NCI-H2196 treated with DMSO at 0.1 percent for 48 hours (cell line): Measurements from ENCODE around the gene TSHZ1.

Source experiments
- DNase-seq: peaks from one replicate; lab custom pipeline; 2025; ENCODE audit not compliant: unreplicated experiment; lab: John Stamatoyannopoulos, UW

Gene TSHZ1

DNA sequence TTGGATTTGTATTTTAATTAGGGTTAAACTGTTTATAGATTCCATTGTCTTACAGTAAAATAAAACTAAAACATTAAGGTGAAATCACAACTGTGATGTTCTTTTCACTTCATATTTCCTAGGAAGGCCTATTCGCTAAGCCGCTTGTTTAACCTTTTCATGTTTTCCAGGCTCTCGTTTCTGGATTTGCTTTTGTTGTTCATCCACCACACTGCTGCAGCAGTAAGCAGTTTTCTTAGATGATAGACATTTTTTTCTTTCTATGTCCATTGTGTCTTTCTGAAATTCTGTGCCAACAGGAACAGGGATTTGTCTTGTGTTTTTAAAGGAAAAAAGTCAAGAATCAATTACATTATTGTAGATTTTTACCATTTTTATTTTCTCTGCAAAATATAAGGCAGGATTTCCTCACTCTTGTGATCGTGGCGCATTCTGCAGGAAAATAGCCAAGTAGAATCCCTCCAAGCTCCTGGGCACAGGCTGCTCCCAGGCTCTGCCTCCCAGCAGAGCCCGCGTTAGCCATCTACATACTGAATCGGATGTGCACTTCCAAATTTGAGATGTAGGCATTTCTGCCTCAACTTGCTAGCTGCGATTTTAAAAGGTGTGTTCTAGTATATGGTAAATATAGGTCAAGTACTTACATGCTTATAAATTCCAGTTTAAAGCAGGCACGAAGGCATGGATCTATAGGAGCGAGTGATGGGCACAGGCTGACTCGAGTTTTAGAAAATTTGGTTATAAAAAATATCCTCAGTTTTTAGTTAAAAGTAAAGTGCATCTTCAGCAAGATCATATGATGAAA is 10.2 kb downstream of the TSHZ1 start:
- DNase-seq = no peak

DNA sequence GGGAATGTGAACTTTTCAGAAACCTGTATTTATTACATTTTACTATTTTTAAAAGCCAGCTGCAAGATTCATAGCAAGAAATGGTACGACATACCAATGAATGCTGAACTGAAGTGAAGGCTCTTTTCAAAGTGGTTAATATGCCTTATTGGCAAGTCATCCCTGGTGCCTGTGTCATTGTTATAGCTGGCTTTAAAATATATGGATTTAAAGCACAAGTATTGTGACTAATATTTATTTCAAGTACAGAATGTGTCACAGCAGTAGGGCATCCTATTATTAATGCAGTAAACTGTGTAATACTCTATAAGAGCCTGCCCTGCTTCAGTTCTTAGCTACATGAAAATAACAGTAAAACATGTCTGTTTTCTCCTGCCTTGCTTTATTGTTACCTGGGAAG is 10.8 kb downstream of the TSHZ1 start:
- DNase-seq = no peak

DNA sequence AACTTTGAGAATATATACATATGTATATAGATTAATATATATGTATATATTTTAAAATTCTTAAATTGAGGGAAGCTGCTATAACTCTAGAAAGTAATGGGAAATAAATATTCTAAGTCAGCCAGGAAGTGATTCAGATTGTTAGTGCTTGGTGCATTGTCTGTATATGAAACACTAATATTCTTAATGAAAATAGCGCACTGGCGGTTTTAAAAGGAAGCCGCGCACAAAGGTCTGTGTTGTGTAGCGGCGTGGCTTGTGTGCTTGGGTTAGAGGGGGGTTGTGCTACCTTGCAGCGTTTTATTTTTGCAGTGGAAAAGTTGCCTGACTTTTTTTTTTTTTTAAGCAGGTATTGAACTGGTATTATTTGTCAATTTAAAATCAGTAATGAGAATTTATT is 11.3 kb downstream of the TSHZ1 start:
- DNase-seq = no peak

DNA sequence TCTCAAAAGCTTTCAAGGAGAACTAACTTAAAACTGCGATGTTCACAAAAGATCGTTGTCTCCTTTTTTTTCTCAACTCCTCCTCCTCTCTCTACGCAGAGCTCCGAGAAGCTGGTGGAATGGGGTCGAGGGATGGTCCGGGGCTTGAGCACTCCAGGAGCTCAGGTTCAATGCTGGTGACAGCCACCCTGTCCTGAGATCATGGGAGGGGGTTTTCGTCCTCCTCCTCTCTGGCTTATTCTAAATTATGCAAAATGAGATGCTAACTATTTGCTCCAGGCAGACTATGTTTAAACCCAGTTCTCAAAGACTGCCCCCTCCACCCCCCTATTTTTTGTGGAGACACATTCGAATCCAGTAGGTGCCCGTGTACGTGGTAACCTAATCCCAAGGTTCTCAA is 11.8 kb downstream of the TSHZ1 start:
- no peak for DNase-seq

DNA sequence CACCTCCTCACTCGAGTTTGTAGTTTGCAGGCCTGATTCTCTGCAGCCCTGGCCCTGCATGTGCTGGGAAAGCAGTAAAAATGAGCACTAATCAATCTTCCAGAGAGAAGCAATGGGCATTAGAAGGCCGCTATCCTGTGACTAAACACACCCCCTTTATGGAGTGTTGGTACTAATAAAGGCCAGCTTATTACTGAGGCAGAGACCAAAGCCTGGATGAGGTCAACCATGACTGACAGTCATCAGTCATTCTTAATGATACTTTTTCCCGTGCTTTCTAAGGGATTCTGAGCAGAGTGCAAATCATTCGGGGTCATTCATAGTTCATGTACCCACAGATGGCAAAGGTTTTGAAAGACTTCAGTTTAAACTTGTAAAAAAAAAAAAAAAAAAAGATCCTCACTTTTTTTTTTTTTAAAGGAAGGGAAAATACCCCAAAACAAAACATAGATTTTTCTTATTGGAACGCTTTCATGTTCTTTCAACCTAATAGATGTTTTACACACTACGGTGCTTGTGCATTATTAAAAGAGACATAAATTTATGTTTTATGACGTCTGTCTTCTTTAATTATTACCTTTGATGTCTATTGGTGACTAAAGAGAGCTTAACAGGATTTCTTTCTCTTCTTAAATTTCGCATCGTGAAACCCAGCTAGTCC is 13.2 kb downstream of the TSHZ1 start:
- no peak for DNase-seq

DNA sequence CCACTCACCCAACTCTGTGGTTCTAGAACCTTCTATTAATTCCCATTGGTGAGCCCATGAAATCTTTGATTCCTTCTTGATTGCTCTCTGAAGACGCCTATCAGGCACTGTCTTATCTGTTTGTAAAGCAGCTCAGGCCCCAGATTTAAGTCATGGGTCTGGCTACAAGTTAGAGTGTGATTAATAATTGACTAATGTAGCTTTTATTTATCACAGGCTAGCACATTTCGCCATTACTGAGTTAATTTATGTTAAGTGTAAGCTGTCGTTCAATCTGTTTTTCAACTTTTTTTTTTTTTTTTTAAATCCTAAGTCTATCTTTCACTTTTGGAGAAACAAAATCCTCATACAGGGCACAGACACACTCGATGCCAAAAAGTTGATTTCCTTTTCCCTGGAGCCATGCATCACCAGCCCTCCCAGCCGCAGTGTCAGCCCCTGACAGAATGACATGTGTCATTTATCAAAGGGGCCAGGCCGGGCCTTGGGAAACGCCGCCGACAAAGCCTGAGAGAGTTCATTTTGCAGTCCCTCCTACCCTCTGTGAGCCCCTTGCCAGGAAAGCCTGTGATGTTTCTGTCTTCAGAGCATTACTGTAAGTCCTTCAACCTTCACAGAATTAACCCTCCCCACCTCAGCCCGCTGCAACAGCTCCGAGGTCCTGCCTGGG is 15.8 kb downstream of the TSHZ1 start:
- DNase-seq = no peak

DNA sequence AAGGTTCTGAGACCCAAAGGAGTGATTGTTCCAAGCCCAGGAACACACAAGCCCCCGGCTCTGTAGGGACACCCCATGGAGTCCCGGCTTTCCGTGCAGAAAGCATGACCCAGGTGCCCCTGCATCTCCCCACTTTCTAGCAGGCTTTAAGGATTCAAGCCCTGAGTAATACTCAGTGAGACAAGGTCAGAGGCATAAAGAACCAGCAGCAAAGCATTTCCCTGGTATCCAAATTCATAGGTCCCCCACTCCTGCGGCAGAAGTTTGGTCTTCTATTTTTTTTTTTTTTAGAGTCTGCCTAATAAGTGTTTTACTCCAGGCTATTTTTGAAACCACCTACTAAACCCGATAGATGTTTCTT is 16.3 kb downstream of the TSHZ1 start:
- no peak for DNase-seq

DNA sequence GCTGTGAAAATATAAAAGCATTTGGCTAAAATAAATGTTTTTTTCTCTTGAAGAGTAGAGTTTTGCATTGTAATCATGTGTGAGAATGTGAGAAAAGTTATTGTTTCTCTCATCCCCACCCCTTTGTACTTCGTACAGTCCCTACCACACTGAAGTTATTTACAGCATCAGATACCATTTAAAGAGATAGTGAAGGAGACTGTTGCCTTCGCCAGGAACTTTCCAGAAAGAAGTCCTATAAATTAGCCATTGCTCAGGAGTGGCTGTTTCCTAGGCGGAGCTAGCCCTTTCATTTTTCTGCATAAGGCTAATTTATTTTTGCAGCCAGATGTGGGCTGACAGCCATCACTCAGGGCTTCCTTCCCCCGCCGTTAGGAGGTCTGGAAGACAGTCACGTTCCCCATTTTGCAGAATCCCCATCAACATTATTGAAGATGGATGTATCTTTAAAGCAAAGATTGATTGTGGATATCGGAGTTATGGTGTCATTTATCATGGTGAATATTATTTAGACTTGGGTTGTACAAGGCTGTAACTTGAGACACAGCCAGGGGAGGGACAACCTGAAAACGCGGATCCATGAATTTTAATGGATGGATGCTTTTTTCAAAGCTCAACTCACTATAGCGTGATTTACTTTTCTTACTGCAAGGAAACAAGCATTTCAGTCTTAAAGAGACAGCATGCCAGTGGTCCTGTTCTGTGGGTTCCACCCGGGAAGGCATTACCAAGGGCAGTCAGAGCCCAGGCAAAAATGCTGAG is 17.1 kb downstream of the TSHZ1 start:
- no peak for DNase-seq

DNA sequence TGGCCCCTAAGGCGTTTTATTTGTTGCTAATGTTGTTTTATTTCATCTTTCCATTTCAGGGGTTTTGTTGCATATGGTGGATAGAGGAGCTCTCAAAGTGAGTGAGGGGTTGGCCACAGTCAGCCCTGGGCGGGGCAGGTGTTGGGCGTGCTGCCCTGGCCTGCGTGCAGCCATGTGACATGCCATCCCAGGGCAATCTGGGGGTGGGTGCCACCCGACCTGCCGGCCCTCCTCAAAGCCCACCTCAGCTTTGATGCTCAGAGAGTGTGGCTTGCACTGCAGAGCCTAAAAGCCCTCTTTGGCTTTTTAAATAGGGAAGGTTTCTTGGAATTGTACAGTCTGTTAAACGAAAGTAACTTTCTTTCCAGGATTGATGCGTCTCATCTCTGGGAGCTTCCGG is 18.4 kb downstream of the TSHZ1 start:
- DNase-seq = no peak

DNA sequence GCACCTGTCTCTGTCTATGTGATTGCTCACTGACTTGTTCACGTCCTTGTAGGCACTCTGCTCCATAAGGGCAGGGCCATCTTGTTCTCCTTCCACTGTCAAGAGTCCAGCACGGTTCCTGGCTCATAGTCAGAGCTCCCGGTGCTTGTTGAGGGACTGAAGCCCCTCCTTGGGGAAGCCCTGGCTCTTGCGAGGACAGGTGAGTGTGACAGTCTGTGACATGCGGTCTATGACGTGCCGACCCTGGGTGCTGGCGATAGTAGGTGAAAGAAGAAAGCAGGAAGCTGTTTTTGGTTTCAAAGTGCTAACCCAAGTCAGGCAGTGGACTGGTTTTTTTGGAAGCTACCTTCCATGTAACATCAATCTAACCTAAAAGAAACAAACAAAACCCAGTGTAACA is 18.8 kb downstream of the TSHZ1 start:
- no peak for DNase-seq

DNA sequence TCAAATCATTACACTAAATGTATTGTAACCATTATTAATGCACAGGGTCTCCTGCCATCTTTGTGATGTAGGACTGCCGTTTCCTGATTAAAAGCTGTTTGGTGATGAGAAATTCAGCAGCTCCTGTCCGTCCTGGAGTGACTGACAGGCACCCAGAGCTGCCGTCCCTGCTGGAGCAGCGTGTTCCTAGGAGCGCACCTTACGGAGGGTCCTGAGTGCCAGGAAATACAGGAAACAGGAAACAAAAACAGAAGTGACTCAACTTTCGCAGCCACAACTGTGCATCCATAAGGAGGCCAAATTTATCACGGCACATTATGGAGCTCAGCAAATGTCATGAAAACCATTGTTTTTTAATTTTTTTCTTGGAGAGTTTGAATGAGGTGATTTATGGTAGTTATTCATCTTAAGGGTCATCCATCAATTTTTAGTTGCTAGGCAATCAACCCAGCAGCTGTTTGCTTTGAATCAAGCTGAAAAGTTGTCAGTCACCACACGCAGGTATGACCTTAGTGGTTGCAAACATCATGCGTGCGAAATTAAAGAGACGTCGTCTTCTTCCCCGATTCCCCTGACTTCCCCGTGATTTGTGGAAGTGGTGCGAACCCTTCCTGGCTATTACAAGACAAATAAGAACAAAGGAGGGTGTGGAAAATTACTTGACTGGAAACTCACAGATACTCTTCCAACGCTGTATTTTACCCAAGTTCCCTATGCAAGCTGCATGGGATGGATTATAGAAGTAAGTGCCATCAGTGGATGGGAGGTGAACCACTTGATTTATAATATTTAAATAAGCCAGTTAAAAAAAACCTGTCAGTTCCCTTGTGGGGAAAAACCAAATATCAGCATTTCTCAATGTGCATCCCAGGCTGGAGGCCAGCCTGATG is 19.8 kb downstream of the TSHZ1 start:
- DNase-seq = no peak

DNA sequence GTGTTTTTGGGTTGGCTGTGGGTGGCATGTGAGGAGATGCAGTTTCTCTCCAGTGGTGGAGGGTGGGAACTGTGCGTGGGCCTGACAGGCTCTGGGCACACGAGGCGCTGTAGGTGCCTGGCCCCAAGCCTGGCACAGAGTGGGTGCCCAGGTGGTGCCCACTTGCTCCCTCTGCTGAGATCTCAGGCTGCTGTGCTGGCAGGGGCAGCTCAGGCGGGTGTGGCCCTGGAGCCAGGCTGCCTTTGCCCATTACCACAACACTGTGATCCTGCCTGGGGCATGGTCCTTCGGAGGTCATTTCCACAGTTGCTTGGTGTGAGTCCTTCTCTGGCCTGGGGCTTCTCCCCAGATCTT is 20.4 kb downstream of the TSHZ1 start:
- no peak for DNase-seq

DNA sequence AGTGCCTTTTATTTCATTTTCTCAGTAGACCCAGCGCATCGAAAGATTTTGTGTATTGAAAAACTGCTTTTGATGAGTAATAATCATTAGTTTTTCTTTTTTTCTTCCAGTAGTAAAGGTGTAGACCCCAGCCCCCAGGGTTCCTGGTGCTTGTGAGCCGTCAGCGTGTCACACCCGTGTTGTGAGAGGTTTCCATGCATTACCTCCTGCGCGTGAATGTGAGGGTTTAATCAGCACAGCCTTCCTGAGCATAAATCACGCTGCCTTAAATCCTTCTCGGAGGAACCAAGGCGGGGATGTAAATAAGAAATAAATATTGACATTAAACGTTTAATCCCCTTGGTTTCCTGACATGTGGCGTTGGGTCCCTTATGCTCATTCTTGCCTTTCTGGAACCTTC is 24.3 kb downstream of the TSHZ1 start:
- no peak for DNase-seq

DNA sequence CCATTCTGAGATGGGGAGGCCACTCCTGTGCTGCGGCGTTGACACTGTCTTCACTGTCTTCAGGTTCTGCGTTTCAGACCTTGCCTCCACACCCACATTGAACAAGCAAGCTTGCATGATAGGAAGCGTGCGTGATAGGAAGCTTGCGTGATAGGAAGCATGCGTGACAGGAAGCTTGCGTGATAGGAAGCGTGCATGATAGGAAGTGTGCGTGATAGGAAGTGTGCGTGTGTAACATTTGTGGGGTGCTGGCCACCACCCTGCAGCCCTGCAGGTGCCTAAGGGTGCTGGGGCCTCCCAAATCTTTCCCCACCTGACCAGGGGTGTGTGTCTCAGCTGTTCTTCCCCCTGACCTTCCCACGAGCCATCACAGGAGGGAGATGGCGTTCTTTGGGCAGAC is 25.3 kb downstream of the TSHZ1 start:
- no peak for DNase-seq

DNA sequence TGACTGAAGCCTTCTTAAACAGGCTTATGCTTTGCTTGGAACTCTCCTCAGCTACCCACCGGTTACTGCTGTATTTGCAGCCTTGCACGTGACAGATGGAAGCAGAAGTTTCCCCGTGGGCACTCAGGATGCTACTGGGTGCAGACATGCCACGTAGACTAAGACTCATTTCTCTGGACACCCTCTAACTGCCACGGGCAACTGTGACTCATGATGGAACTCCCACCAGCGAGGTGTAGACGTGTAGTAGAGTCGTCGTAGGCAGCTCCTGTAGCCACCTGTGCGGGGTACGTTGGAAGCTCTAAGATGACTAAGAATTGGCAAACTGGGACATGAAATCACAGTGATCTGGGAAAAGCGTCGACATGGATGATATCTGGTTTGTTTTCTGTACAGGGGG is 27.5 kb downstream of the TSHZ1 start:
- DNase-seq = no peak

DNA sequence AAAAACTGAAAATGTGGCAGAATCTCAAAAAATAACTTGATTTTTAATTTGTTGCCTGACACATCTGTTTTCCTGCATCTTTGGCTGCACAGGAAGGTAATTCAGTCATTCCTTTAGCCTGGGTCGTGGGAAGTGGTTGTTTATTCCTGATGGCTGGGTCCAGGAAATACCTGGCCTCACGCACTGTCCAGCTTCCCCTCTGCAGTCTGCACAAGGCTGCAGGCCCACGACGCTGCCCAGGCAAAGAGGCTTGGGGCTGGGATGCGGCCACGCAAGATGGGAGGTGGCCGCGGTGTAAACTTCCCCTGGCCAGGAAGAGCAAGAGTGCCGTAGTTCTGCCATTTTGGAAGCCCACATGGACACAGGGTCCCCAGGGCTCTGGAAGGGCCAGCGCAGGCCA is 28.2 kb downstream of the TSHZ1 start:
- DNase-seq = no peak

DNA sequence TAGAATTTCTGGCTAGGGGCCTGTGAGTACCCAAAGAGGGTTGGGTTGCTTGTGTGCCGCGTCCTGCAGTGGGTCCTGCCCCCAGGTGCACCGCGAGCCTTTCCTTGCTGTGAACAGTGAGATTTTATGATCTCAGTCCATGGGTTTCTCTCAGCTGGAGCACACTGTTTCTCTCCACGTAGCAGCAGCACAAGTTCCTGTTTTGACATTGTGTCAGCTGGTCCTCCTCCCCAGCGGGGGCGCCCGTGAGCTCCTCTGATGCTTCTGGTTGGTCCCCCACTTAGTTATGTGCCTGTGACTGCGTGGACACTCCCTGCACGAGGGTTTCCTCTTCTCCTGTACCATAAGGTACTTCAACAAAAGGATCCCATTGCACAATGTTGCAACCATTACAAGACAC is 29.8 kb downstream of the TSHZ1 start:
- no peak for DNase-seq

DNA sequence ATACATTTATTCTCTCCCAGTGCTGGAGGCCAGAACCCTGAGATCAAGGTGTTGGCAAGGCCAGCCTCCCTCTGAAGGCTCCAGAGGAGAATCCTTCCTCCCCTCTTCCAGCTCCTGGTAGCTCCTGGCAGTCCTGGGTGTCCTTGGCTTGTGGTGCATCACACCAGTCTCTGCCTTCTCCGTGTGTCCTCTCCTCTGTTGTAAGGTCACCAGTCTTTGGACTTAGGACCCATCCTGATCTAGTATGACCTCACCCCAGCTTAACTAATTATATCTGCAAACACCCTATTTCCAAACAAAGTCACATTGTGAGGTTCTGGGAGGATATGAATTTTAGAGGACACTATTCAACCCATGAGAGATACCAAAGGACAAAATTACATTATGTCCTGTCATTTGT is 31.1 kb downstream of the TSHZ1 start:
- no peak for DNase-seq

DNA sequence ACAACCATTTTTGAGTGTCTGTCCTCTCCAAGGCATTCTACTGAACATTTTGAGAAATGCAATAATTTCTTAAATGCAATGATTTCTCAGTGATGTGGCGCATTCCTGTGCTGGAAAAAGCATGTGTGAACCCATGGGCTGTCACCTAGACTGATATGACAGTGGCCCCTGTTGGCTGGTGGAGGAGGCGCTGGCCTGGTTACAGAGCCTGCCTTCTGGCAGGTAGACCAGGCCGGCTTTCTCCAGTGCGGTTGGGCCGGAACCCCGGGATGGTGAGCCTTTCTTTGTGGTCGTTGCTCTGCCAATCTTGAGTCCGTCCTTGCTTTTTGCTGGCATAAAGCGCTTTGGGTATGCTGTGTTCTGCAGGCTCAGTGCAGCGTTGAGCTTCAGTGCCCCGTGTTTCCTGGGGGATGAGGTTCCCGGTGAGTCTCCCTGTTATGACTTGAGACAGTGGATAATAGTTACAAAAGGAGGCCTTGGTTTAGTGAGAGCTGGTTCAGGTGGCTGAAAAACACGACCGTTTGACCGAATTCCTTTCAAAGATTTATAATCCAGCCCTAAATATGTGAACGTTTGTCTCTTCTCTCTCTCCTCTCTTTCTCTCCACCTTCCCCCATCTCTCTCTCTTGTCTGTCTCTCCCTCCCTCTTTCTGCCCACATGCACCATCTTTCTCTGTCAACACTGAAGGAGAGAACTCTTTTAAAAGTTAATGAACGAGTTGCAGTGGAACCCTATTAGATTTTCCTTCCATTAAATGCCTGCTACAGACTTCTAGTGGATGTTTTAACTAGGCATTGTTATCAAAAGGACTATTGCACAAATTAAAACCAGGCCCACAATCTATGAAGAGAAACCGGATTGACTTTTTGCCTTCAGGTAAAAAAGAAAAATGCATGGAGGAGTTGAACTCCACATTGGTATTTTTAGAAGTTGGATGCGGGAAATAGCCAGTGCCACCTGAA is 34.0 kb downstream of the TSHZ1 start:
- no peak for DNase-seq
